GF-D8 (cell line): ENCODE measurements around the gene CHAF1B.
"Not testable (repeated sequence)": the region's sequence is repeated elsewhere in the genome, so short reads cannot be mapped to it uniquely, and the experiment has no call there.

Experiments
- DNase-seq: peaks from one replicate; lab custom pipeline; 2025; lab: John Stamatoyannopoulos, UW

Gene CHAF1B

GRCh38 chr21:36388835-36389234 is 3.6 kb downstream of the CHAF1B start:
- no peak for DNase-seq

GRCh38 chr21:36391649-36392048 is 6.5 kb downstream of the CHAF1B start:
- DNase-seq = not testable (repeated sequence)

- DNase-seq = no peak
Observed at GRCh38 chr21:36395353-36396111, 10.3 kb downstream of the CHAF1B start.

GRCh38 chr21:36396325-36396724 is 11.1 kb downstream of the CHAF1B start:
- no peak for DNase-seq

GRCh38 chr21:36396971-36397370 is 11.8 kb downstream of the CHAF1B start:
- no peak for DNase-seq

DNA sequence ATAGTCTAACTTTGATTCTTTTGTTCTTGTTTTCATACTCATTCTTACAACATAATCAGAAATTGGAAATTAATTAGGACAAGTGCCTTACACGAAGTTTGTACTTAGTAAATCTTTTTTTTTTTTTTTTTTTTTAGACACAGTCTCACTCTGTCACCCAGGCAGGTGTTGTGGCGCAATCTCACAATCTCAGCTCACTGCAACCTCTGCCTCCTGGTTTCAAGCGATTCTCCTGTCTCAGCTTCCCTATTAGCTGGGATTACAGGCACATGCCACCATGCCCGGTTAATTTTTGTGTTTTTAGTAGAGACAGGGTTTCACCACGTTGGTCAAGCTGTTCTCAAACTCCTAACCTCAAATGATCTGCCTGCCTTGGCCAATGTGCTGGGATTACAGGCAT is 12.4 kb downstream of the CHAF1B start:
- DNase-seq = no peak

- DNase-seq = not testable (repeated sequence)
Observed at GRCh38 chr21:36399736-36400135, 14.5 kb downstream of the CHAF1B start.

- no peak for DNase-seq
Observed at GRCh38 chr21:36400719-36401118, 15.5 kb downstream of the CHAF1B start.

DNA sequence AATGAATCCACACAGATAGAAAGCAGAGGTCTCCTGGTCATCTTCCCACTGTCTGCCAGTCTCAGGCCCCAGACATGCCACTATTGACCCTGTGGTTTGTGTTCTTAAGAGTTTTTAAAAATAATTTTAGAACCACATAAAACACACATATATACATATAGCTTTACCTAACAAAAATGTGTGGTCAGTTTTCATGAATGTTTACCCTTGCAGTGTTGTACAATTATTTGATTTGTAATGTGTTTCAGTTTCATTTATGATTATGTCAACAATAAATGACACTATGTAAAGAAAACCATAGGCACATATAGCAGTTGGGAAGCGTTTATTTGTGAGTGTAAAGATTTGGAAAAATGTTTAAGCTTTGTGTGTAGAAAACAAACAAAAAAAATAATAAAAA is 17.1 kb downstream of the CHAF1B start:
- no peak for DNase-seq

- DNase-seq = no peak
Observed at GRCh38 chr21:36403713-36404112, 18.5 kb downstream of the CHAF1B start.

DNA sequence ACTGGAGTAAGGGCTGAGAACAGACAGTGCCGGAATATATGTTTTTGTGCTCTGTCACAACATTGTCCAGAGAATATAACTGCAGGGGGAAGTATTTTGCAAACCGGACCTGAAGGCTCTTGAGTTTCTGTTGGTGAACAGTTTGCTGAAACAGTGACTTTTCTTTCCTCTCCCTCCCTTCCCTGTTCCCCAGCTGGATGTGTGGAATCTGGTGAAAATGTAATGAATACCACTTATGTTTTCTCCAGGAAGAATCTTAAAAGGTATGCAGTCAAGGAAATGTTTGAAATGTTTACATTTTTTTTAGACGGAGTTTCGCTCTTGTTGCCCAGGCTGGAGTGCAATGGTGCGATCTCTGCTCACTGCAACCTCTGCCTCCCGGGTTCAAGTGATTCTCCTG is 23.4 kb downstream of the CHAF1B start:
- DNase-seq = no peak

DNA sequence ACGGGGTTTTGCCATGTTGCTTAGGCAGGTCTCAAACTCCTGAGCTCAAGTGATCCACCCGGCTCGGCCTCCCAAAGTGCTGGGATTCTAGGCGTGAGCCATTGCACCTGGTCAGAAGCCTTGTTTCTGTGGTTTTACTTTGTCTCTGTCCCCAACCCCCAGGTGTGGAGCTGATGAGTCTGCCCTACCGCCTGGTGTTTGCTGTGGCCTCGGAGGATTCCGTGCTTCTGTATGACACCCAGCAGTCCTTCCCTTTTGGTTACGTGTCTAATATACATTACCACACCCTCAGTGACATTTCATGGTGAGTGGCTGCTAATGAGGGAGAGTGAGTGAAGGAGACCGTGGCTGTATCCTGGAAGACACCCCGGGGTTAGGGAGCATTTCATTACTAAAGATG is 26.1 kb downstream of the CHAF1B start:
- no peak for DNase-seq

- DNase-seq = no peak
Observed at GRCh38 chr21:36412916-36413315, 27.7 kb downstream of the CHAF1B start.

- no peak for DNase-seq
Observed at GRCh38 chr21:36415375-36415774, 30.2 kb downstream of the CHAF1B start.

- DNase-seq = no peak
Observed at GRCh38 chr21:36419241-36419640, 34.0 kb downstream of the CHAF1B start.

GRCh38 chr21:36419996-36420395 is 34.8 kb downstream of the CHAF1B start:
- DNase-seq = peak; percentile 32

GRCh38 chr21:36420571-36421339 is 35.6 kb downstream of the CHAF1B start:
- no peak for DNase-seq

GRCh38 chr21:36422279-36423098 is 37.3 kb downstream of the CHAF1B start:
- DNase-seq = no peak

- DNase-seq = no peak
Observed at GRCh38 chr21:36423771-36424433, 38.7 kb downstream of the CHAF1B start.

DNA sequence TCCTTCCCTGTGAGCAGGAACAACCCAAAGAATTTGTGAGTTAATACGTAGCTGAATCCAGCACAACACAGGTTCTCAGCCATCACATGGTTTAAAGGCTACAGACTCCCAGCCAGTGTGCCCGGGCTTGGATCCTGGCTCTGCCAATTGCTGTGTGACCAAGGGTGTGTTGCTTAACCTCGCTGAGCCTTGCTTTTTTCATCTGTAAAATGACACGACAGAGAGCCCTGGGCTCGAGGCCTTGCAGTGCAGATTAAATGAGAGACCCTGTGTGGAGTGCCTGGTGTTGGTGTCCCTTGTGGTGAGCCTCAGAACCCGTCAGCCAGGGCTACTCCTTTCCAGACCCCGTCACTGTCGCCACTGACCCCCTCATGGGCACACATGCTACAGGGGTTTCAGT is 39.4 kb downstream of the CHAF1B start:
- no peak for DNase-seq

DNA sequence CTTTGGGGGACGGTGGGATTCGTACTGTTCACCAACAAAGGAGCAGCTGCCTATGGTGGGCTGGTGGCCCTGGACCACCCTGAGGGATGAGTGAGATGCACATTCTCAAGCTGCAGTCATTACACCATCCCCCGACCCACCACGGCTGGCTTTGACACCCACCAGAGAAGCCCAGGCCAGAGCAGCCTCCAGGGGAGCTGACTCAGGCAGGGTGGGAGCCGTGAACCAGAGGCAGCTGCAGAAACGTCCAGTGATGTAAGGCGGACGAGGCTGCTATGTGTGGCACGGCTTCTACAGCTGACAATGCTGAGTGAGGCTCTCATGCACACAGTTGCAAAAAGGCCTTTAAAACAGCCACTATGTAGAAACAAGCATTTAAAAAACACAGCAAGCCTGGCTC is 40.1 kb downstream of the CHAF1B start:
- no peak for DNase-seq

GRCh38 chr21:36427502-36427901 is 42.3 kb downstream of the CHAF1B start:
- DNase-seq = no peak
